ENCODE results near the gene EMD. TPM values are rescaled to one million over a fixed set of nuclear protein-coding genes. Genes with fewer than 3 reads are reported as not detected.

Gene EMD
- polyA plus RNA-seq, 1 of the 3 experiments (the other 2 are of a cell fraction): 68.0 TPM

DNA sequence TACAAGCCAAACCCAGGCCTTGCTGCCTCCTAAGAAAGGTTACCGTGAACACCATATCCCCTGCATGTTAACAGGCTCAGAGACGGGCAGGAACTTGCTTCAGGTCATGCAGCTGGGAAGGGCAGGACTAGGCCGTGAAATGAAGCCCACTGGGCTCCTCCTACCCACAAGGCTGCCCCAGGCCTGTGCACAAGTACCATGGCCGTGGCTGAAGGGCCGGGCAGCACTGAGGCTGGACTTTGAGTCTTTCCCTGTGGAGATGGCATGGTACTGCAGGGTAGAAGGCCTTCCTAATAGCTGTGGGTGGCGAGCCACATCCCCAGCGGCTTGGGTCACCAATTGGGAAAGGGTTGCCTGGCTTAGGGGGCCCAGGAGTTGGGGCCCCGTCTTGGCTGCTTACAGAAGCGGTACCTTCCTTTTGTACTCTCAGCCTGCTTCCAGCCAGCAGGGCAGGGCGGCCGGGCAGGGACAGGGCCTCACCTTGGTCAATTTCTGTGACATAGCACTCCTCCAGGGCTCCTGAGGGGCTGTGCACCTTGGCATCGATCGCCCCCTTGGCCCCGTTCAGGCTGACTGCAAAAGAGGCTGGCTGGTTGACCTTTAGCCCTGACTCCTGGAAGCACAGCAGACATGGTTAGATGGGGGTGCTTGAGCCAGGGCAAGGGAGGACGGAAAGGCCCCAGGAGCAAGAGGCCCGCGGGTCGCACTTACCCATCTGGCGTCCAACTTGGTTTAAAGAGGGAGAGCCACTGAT lies 28.5 kb upstream of the EMD start:
- no peaks in the 10 kb centered on the region for H3K9me3 ChIP-seq
- H3K9me2 ChIP-seq: no peaks in the 10 kb centered on the region
- DNase-seq: no peak
- peaks cover 0 to 5% of the 10 kb centered on the region in 2 experiments; a peak in 1 of 4 replicates for H3K4me1 ChIP-seq (ENCODE audit: control insufficient read depth in 1 of 2, insufficient read depth in 2 of 2, low read depth in 1 of 2, low read length in 1 of 2)
- no peak overlapping the region for H2AFZ ChIP-seq (ENCODE audit: low read depth)
- ChIA-PET POLR2A (no interaction called here), CTCF (no interaction called here)
- TF ChIP-seq MXI1 (IDR thresholded peaks at IDR 0.05; ENCODE audit: low read depth, low read length): no peak
- TF ChIP-seq PBX3 (IDR thresholded peaks at IDR 0.05): no peak
- TF ChIP-seq GABPA (IDR thresholded peaks at IDR 0.05; ENCODE audit: low read depth): no peak
- TF ChIP-seq TAF1 (IDR thresholded peaks at IDR 0.05; ENCODE audit: borderline replicate concordance, low read depth, low read length): no peak
- no peak for TF ChIP-seq NRF1 (IDR thresholded peaks at IDR 0.05; ENCODE audit: low read depth, low read length)
- no peak for TF ChIP-seq FOXJ3 (CRISPR knock-in tag; IDR thresholded peaks at IDR 0.05)
- TF ChIP-seq, protein P1, sequence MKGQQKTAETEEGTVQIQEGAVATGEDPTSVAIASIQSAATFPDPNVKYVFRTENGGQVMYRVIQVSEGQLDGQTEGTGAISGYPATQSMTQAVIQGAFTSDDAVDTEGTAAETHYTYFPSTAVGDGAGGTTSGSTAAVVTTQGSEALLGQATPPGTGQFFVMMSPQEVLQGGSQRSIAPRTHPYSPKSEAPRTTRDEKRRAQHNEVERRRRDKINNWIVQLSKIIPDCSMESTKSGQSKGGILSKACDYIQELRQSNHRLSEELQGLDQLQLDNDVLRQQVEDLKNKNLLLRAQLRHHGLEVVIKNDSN (IDR thresholded peaks at IDR 0.05; ENCODE audit: borderline replicate concordance, low read depth): no peak
- TF ChIP-seq FOXM1 (IDR thresholded peaks at IDR 0.05; ENCODE audit: low read depth): no peak
- TF ChIP-seq CTCF (IDR thresholded peaks at IDR 0.05): no peak; the same call in 1 of the 2 replicates
- no peak for TF ChIP-seq RXRA (IDR thresholded peaks at IDR 0.05; ENCODE audit: borderline replicate concordance, low read depth)
- no peak for TF ChIP-seq MEF2A (IDR thresholded peaks at IDR 0.05; ENCODE audit: borderline replicate concordance, low read depth)
- TF ChIP-seq SIN3A (IDR thresholded peaks at IDR 0.05; ENCODE audit: borderline replicate concordance, low read depth, low read length): no peak
- TF ChIP-seq TEAD4 (IDR thresholded peaks at IDR 0.05; ENCODE audit: borderline replicate concordance, insufficient read depth): no peak
- TF ChIP-seq, protein P2, sequence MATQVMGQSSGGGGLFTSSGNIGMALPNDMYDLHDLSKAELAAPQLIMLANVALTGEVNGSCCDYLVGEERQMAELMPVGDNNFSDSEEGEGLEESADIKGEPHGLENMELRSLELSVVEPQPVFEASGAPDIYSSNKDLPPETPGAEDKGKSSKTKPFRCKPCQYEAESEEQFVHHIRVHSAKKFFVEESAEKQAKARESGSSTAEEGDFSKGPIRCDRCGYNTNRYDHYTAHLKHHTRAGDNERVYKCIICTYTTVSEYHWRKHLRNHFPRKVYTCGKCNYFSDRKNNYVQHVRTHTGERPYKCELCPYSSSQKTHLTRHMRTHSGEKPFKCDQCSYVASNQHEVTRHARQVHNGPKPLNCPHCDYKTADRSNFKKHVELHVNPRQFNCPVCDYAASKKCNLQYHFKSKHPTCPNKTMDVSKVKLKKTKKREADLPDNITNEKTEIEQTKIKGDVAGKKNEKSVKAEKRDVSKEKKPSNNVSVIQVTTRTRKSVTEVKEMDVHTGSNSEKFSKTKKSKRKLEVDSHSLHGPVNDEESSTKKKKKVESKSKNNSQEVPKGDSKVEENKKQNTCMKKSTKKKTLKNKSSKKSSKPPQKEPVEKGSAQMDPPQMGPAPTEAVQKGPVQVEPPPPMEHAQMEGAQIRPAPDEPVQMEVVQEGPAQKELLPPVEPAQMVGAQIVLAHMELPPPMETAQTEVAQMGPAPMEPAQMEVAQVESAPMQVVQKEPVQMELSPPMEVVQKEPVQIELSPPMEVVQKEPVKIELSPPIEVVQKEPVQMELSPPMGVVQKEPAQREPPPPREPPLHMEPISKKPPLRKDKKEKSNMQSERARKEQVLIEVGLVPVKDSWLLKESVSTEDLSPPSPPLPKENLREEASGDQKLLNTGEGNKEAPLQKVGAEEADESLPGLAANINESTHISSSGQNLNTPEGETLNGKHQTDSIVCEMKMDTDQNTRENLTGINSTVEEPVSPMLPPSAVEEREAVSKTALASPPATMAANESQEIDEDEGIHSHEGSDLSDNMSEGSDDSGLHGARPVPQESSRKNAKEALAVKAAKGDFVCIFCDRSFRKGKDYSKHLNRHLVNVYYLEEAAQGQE (IDR thresholded peaks at IDR 0.05; ENCODE audit: low read depth, low read length): no peak
- TF ChIP-seq, protein P3, sequence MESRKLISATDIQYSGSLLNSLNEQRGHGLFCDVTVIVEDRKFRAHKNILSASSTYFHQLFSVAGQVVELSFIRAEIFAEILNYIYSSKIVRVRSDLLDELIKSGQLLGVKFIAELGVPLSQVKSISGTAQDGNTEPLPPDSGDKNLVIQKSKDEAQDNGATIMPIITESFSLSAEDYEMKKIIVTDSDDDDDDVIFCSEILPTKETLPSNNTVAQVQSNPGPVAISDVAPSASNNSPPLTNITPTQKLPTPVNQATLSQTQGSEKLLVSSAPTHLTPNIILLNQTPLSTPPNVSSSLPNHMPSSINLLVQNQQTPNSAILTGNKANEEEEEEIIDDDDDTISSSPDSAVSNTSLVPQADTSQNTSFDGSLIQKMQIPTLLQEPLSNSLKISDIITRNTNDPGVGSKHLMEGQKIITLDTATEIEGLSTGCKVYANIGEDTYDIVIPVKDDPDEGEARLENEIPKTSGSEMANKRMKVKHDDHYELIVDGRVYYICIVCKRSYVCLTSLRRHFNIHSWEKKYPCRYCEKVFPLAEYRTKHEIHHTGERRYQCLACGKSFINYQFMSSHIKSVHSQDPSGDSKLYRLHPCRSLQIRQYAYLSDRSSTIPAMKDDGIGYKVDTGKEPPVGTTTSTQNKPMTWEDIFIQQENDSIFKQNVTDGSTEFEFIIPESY (IDR thresholded peaks at IDR 0.05; ENCODE audit: borderline replicate concordance, low read depth): no peak
- no peak for TF ChIP-seq EZH2phosphoT487 (IDR thresholded peaks at IDR 0.05; ENCODE audit: borderline replicate concordance, low read depth)
- no peak for TF ChIP-seq RCOR1 (IDR thresholded peaks at IDR 0.05; ENCODE audit: low read length)
- TF ChIP-seq, protein P4, sequence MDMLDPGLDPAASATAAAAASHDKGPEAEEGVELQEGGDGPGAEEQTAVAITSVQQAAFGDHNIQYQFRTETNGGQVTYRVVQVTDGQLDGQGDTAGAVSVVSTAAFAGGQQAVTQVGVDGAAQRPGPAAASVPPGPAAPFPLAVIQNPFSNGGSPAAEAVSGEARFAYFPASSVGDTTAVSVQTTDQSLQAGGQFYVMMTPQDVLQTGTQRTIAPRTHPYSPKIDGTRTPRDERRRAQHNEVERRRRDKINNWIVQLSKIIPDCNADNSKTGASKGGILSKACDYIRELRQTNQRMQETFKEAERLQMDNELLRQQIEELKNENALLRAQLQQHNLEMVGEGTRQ (IDR thresholded peaks at IDR 0.05; ENCODE audit: borderline replicate concordance, low read depth, low read length): no peak
- no peak for TF ChIP-seq JUND (IDR thresholded peaks at IDR 0.05)
- no peak overlapping the region for H3K9ac ChIP-seq
- H3K36me3 ChIP-seq (replicated peaks in 1 of 2; ENCODE audit: control insufficient read depth in 1 of 2, insufficient read depth in 2 of 2, low read length in 1 of 2): peaks cover 6 to 59% of the 10 kb centered on the region in 2 experiments
- no peak overlapping the region for H3K4me2 ChIP-seq
- H3K27ac ChIP-seq (ENCODE audit: low read depth in 2 of 2, low read length in 1 of 2): no peak overlapping the region
- H3F3A ChIP-seq (replicated peaks; ENCODE audit: insufficient read depth): peaks cover 56% of the 10 kb centered on the region
- no peaks in the 10 kb centered on the region for H3K27me3 ChIP-seq (ENCODE audit: insufficient read depth)
- 85% methylated on average over 4 of the region's 19 CpGs for WGBS (ENCODE audit: low lambda C conversion rate)
- peaks cover 84% of the 10 kb centered on the region for H4K20me1 ChIP-seq (ENCODE audit: insufficient read depth)
- H3K4me3 ChIP-seq (ENCODE audit: low read depth in 2 of 2, low read length in 1 of 2): no peak overlapping the region
- no peaks in the 10 kb centered on the region for H3K79me2 ChIP-seq (ENCODE audit: insufficient read depth)
